ENCODE measurements around the gene PLXNA4. TPM values are rescaled to one million over a fixed set of nuclear protein-coding genes. Genes with fewer than 3 reads are reported as not detected.

The PLXNA4 gene
- polyA plus RNA-seq, 2 donors, result 0.44 to 0.55 TPM

DNA sequence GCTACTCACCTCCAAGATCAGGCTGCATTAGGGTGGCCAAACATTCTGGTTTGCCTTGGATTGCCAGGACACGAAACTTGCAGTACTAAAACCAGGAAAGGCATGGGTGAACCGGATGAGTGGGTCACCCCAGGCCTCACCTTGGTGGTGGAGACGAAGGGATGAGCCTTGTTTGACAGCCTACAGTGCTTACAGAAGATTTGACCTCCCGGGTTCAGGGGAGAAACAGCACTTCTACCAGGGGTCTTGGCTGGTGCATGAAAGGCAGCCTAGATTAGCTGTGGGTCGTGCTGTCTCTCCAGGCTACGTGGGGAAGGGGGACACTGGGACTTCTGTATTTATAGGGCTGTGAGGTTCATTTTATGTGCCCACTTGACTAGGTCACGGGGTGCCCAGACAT lies 469.8 kb downstream of the PLXNA4 start:
- no peaks in the 10 kb centered on the region for H3K4me1 ChIP-seq (ENCODE audit: control insufficient read depth in 2 of 2, insufficient read depth in 2 of 2, low read length in 1 of 2)
- 76 to 78% methylated on average over 7 of the region's 7 CpGs for WGBS, 2 donors
- no peak overlapping the region for H3K4me3 ChIP-seq (ENCODE audit: low read depth in 1 of 2, low read length in 2 of 2)
- H3K36me3 ChIP-seq (ENCODE audit: control insufficient read depth in 2 of 2, insufficient read depth in 2 of 2, low read length in 1 of 2), result no peaks in the 10 kb centered on the region
- H3K27ac ChIP-seq (ENCODE audit: low read depth in 2 of 2, low read length in 1 of 2), result no peak overlapping the region
- no peaks in the 10 kb centered on the region for H3K9me3 ChIP-seq (ENCODE audit: control insufficient read depth in 2 of 2, insufficient read depth in 1 of 2, low read depth in 1 of 2, low read length in 1 of 2)
- no peaks in the 10 kb centered on the region for H3K27me3 ChIP-seq (ENCODE audit: control insufficient read depth in 1 of 2, insufficient read depth in 2 of 2, low read length in 2 of 2)

DNA sequence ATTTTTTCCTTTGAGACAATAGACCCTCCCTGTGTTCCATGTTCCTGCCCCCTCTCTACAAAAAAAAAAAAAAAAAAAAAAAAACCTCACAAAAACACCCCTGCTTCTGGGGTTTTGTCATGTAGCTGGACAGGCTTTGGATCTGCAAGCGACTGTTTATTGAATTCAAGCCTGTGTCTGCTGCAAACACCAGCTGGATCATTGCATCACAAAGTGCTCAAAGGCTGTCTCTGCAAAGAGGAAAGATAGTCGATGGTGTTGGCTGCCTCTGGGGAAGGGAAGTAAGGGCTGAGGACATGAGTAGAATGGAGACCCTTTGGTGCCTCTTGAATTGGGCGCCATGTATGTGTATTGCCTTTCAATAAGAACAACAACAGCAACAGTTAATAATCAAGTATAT lies 471.2 kb downstream of the PLXNA4 start:
- H3K36me3 ChIP-seq (ENCODE audit: control insufficient read depth in 2 of 2, insufficient read depth in 2 of 2, low read length in 1 of 2), result no peaks in the 10 kb centered on the region
- 69 to 71% methylated on average over 3 of the region's 3 CpGs for WGBS, 2 donors

DNA sequence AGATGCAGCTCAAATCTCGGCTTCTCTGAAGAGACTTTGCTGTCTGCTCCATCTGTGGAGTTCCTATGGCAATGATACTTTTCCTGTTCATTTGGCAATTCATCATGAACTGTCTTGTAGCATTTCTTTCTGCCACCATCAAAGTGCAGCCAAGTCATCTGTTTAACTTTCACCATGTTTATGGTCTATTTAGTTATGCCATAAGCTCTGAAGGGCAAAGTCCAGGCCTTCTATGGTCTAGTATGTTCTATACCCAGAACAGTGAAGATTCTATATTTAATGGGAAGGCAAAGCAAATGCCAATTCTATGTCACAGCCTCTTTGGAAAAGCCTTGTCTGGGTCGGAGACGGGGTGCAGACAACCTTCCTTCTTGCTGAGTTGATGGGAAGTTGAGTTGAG lies 472.6 kb downstream of the PLXNA4 start:
- H3K36me3 ChIP-seq (ENCODE audit: control insufficient read depth in 2 of 2, insufficient read depth in 2 of 2, low read length in 1 of 2), result no peaks in the 10 kb centered on the region
- H3K27me3 ChIP-seq (ENCODE audit: control insufficient read depth in 1 of 2, insufficient read depth in 2 of 2, low read length in 2 of 2), result no peaks in the 10 kb centered on the region
- no peak overlapping the region for H3K4me3 ChIP-seq (ENCODE audit: low read depth in 1 of 2, low read length in 2 of 2)
- H3K9me3 ChIP-seq (ENCODE audit: control insufficient read depth in 2 of 2, insufficient read depth in 1 of 2, low read depth in 1 of 2, low read length in 1 of 2), result no peaks in the 10 kb centered on the region
- no peaks in the 10 kb centered on the region for H3K4me1 ChIP-seq (ENCODE audit: control insufficient read depth in 2 of 2, insufficient read depth in 2 of 2, low read length in 1 of 2)
- 69 to 76% methylated on average over 3 of the region's 3 CpGs for WGBS, 2 donors
- H3K27ac ChIP-seq (ENCODE audit: low read depth in 2 of 2, low read length in 1 of 2), result no peak overlapping the region

More for the DNA sequence above, 471.2 kb downstream of the PLXNA4 start:
- Histone ChIP-seq H3K9me3 (ENCODE audit: control insufficient read depth in 2 of 2, insufficient read depth in 1 of 2, low read depth in 1 of 2, low read length in 1 of 2) (no peaks in the 10 kb centered on the region), H3K4me1 (ENCODE audit: control insufficient read depth in 2 of 2, insufficient read depth in 2 of 2, low read length in 1 of 2) (no peaks in the 10 kb centered on the region), H3K27me3 (ENCODE audit: control insufficient read depth in 1 of 2, insufficient read depth in 2 of 2, low read length in 2 of 2) (no peaks in the 10 kb centered on the region), H3K4me3 (ENCODE audit: low read depth in 1 of 2, low read length in 2 of 2) (no peak overlapping the region), H3K27ac (ENCODE audit: low read depth in 2 of 2, low read length in 1 of 2) (no peak overlapping the region)

DNA sequence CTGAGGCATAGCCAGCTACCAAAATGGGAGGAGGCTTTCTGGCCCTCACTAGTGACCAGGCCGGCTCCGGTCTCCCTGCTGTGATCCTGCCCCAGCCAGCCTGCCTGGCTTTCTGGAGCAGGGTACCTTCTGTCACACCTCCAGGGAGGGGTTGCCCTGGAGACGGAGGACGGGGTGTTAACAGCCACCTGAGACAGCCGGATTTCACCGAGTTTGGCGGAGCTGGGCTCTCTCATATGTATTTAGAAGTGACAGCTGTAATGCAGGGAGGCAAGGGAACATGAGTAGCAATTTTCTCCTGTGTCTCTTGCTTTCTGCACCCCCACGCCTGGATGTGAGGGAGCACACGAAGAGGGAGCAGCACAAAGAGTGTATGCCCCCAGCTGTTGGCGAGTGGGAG lies 473.3 kb downstream of the PLXNA4 start:
- H3K9me3 ChIP-seq (ENCODE audit: control insufficient read depth in 2 of 2, insufficient read depth in 1 of 2, low read depth in 1 of 2, low read length in 1 of 2), result no peaks in the 10 kb centered on the region
- H3K4me1 ChIP-seq (ENCODE audit: control insufficient read depth in 2 of 2, insufficient read depth in 2 of 2, low read length in 1 of 2), result no peaks in the 10 kb centered on the region
- H3K36me3 ChIP-seq (ENCODE audit: control insufficient read depth in 2 of 2, insufficient read depth in 2 of 2, low read length in 1 of 2), result no peaks in the 10 kb centered on the region
- H3K4me3 ChIP-seq (ENCODE audit: low read depth in 1 of 2, low read length in 2 of 2), result no peak overlapping the region
- no peak overlapping the region for H3K27ac ChIP-seq (ENCODE audit: low read depth in 2 of 2, low read length in 1 of 2)
- H3K27me3 ChIP-seq (ENCODE audit: control insufficient read depth in 1 of 2, insufficient read depth in 2 of 2, low read length in 2 of 2), result no peaks in the 10 kb centered on the region
- WGBS, 2 donors, result 74 to 76% methylated on average over 10 of the region's 10 CpGs

DNA sequence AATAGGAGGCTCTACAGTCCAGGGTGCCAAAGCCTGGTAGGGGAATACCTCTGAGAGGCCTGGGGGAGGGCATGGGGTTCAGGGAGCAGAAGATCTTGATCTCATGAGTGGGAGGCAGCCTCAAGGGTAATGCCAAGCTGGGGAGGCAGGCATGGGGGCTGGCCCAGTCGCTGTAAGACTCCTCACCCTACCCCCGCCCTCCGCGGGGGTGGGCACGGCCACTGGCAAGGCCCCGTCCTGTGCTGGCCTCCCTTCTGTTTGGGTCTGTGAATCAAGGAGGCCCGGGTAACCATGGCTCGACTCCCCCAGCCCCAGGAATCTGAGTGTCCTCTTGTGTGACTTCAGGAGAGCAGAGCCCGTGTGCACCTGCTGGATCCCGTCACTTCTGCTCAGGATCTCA lies 473.9 kb downstream of the PLXNA4 start:
- Histone ChIP-seq H3K36me3 (ENCODE audit: control insufficient read depth in 2 of 2, insufficient read depth in 2 of 2, low read length in 1 of 2) (no peaks in the 10 kb centered on the region), H3K27me3 (ENCODE audit: control insufficient read depth in 1 of 2, insufficient read depth in 2 of 2, low read length in 2 of 2) (no peaks in the 10 kb centered on the region), H3K9me3 (ENCODE audit: control insufficient read depth in 2 of 2, insufficient read depth in 1 of 2, low read depth in 1 of 2, low read length in 1 of 2) (no peaks in the 10 kb centered on the region), H3K4me3 (ENCODE audit: low read depth in 1 of 2, low read length in 2 of 2) (no peak overlapping the region), H3K4me1 (ENCODE audit: control insufficient read depth in 2 of 2, insufficient read depth in 2 of 2, low read length in 1 of 2) (no peaks in the 10 kb centered on the region), H3K27ac (ENCODE audit: low read depth in 2 of 2, low read length in 1 of 2) (no peak overlapping the region)
- 88 to 94% methylated on average over 10 of the region's 10 CpGs for WGBS, 2 donors

DNA sequence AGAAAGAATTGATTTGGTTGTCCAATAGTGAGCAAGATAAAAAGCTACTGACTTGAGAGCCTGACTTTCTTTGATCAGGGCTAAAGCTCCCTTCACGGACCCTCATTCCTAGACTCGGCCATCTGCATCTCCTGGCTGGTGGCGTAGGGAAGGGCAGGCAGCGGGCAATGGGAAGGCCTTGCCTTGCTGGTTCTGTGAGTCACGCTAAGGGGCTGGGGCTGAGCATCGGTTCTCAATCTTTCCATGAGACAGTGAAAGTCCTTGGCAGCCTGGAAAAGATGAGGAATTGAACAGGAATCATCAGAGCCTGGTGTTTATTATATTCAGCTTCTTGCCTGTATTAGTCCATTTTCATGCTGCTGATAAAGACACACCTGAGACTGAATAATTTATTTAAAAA lies 475.3 kb downstream of the PLXNA4 start:
- Histone ChIP-seq H3K27ac (ENCODE audit: low read depth in 2 of 2, low read length in 1 of 2) (no peak overlapping the region), H3K9me3 (ENCODE audit: control insufficient read depth in 2 of 2, insufficient read depth in 1 of 2, low read depth in 1 of 2, low read length in 1 of 2) (no peaks in the 10 kb centered on the region), H3K27me3 (ENCODE audit: control insufficient read depth in 1 of 2, insufficient read depth in 2 of 2, low read length in 2 of 2) (no peaks in the 10 kb centered on the region), H3K4me3 (ENCODE audit: low read depth in 1 of 2, low read length in 2 of 2) (no peak overlapping the region), H3K4me1 (ENCODE audit: control insufficient read depth in 2 of 2, insufficient read depth in 2 of 2, low read length in 1 of 2) (no peaks in the 10 kb centered on the region), H3K36me3 (ENCODE audit: control insufficient read depth in 2 of 2, insufficient read depth in 2 of 2, low read length in 1 of 2) (no peaks in the 10 kb centered on the region)
- WGBS, 2 donors, result 92 to 93% methylated on average over 6 of the region's 6 CpGs

DNA sequence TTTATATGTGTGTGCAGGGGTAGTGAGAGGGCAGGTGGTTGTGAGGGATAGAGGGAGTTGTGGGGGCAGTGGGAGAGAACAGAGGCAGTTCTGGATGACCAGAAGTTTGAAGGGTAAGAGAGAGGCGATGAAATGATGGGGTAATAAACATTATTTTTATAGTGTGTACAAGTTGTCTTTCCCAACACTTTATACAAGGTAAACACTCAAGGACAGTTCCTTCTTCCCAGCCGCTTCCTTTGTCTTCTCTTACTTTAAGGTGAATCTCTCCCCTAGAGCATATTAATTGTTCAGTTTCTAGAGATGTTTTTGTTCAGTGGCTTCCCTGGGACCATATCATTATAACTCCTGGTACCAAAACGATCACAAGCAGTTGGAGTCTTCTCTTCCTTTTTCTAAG lies 475.8 kb downstream of the PLXNA4 start:
- H3K4me3 ChIP-seq (ENCODE audit: low read depth in 1 of 2, low read length in 2 of 2), result no peak overlapping the region
- H3K27me3 ChIP-seq (ENCODE audit: control insufficient read depth in 1 of 2, insufficient read depth in 2 of 2, low read length in 2 of 2), result no peaks in the 10 kb centered on the region
- H3K36me3 ChIP-seq (ENCODE audit: control insufficient read depth in 2 of 2, insufficient read depth in 2 of 2, low read length in 1 of 2), result no peaks in the 10 kb centered on the region
- WGBS, 2 donors, result 84 to 91% methylated on average over 3 of the region's 3 CpGs
- no peaks in the 10 kb centered on the region for H3K9me3 ChIP-seq (ENCODE audit: control insufficient read depth in 2 of 2, insufficient read depth in 1 of 2, low read depth in 1 of 2, low read length in 1 of 2)
- H3K4me1 ChIP-seq (ENCODE audit: control insufficient read depth in 2 of 2, insufficient read depth in 2 of 2, low read length in 1 of 2), result no peaks in the 10 kb centered on the region
- H3K27ac ChIP-seq (ENCODE audit: low read depth in 2 of 2, low read length in 1 of 2), result no peak overlapping the region

DNA sequence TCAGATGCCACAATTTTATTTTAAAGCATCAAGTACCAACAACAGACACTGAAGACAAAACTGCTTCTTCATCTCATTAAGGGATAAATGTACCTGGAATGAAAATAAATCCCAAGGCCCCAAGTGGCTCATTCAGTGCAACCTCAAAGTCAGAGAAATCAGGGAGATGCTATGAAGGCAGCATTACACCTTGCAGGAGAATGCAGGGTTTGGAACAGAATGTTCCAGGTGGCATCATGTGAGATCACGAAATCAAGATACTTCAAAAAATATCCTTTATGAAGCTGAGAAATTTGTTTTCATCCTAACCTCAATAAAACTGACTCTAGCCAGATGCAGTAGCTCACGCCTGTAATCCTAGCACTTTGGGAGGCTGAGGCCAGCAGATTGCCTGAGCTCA lies 477.1 kb downstream of the PLXNA4 start:
- Histone ChIP-seq H3K4me3 (ENCODE audit: low read depth in 1 of 2, low read length in 2 of 2) (no peak overlapping the region), H3K36me3 (ENCODE audit: control insufficient read depth in 2 of 2, insufficient read depth in 2 of 2, low read length in 1 of 2) (no peaks in the 10 kb centered on the region), H3K27ac (ENCODE audit: low read depth in 2 of 2, low read length in 1 of 2) (no peak overlapping the region), H3K27me3 (ENCODE audit: control insufficient read depth in 1 of 2, insufficient read depth in 2 of 2, low read length in 2 of 2) (no peaks in the 10 kb centered on the region), H3K4me1 (ENCODE audit: control insufficient read depth in 2 of 2, insufficient read depth in 2 of 2, low read length in 1 of 2) (no peaks in the 10 kb centered on the region), H3K9me3 (ENCODE audit: control insufficient read depth in 2 of 2, insufficient read depth in 1 of 2, low read depth in 1 of 2, low read length in 1 of 2) (no peaks in the 10 kb centered on the region)
- WGBS, 2 donors, result 86 to 90% methylated on average over 2 of the region's 2 CpGs

DNA sequence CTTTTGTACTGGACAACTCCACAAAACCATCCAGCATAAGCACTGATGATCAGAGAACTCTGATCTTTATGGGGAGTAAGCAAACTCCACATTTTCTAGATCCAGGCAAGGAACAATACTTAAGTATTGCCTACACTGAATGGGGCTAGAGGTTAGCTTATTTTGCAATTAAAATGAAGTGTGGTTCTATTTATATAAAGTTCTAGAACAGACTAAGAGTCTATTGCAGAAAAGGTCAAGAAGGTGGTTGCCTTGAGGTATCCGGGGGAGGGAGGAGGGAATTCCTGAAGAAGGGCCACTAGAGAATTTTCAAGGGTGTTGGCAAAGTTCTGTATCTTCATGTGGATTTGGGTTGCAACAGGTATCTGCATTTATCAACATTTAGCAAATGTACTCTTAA lies 477.9 kb downstream of the PLXNA4 start:
- Histone ChIP-seq H3K4me3 (ENCODE audit: low read depth in 1 of 2, low read length in 2 of 2) (no peak overlapping the region), H3K27ac (ENCODE audit: low read depth in 2 of 2, low read length in 1 of 2) (no peak overlapping the region), H3K27me3 (ENCODE audit: control insufficient read depth in 1 of 2, insufficient read depth in 2 of 2, low read length in 2 of 2) (no peaks in the 10 kb centered on the region), H3K4me1 (ENCODE audit: control insufficient read depth in 2 of 2, insufficient read depth in 2 of 2, low read length in 1 of 2) (no peaks in the 10 kb centered on the region), H3K36me3 (ENCODE audit: control insufficient read depth in 2 of 2, insufficient read depth in 2 of 2, low read length in 1 of 2) (no peaks in the 10 kb centered on the region), H3K9me3 (ENCODE audit: control insufficient read depth in 2 of 2, insufficient read depth in 1 of 2, low read depth in 1 of 2, low read length in 1 of 2) (no peaks in the 10 kb centered on the region)
- 79 to 84% methylated on average over 1 of the region's 1 CpG for WGBS, 2 donors

DNA sequence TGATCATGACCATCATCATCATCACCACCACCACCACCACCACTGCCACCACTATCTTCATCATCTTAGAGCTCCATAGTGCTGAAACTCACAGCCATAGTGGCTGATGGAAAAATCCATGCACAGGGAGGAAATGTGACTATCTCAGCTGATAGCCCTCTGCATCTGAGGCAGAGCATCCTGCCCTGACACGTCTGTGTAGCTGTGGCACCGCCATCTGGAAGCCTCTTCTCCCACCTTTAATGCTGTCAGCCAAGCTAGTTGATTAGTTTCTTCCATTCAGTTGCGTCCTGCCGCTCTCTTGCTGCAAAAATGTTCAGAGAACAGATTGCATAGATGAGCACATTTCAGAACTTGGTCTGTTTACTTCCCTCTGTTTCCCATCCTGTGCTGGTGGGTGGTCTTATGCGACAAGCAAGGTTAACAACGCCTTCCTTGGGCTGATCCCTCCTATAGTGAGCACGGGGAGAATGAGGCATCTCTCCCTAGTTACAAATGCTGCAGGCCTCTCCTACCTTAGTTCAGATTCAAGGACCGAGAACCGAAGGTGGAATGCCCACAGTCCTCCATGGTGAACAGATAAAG lies 478.6 kb downstream of the PLXNA4 start:
- Histone ChIP-seq H3K9me3 (ENCODE audit: control insufficient read depth in 2 of 2, insufficient read depth in 1 of 2, low read depth in 1 of 2, low read length in 1 of 2) (no peaks in the 10 kb centered on the region), H3K27ac (ENCODE audit: low read depth in 2 of 2, low read length in 1 of 2) (no peak overlapping the region), H3K36me3 (ENCODE audit: control insufficient read depth in 2 of 2, insufficient read depth in 2 of 2, low read length in 1 of 2) (no peaks in the 10 kb centered on the region), H3K4me3 (ENCODE audit: low read depth in 1 of 2, low read length in 2 of 2) (no peak overlapping the region), H3K27me3 (ENCODE audit: control insufficient read depth in 1 of 2, insufficient read depth in 2 of 2, low read length in 2 of 2) (no peaks in the 10 kb centered on the region), H3K4me1 (ENCODE audit: control insufficient read depth in 2 of 2, insufficient read depth in 2 of 2, low read length in 1 of 2) (no peaks in the 10 kb centered on the region)
- WGBS, 2 donors, result 68% methylated on average over 9 of the region's 9 CpGs

Measured in esophagus (tissue), 2 donors.